Measurements from ENCODE around the gene TMTC2.

Gene TMTC2

GRCh38 chr12:82959821-82960220 is 273.1 kb downstream of the TMTC2 start:
- intact Hi-C loops (cut with DNase I), result no loop called here
- no peak for DNase-seq

GRCh38 chr12:82961835-82962234 is 275.1 kb downstream of the TMTC2 start:
- DNase-seq, result no peak
- intact Hi-C loops (cut with DNase I), result no loop called here

- intact Hi-C loops (cut with DNase I), result no loop called here
- DNase-seq, result no peak
These were observed 277.2 kb downstream of the TMTC2 start for GRCh38 chr12:82963956-82964355.

- DNase-seq, result no peak
- intact Hi-C loops (cut with DNase I), result no loop called here
These were observed 277.7 kb downstream of the TMTC2 start for GRCh38 chr12:82964446-82964845.

- intact Hi-C loops (cut with DNase I), result no loop called here
- no peak for DNase-seq
These were observed 279.4 kb downstream of the TMTC2 start for GRCh38 chr12:82966001-82966559.

- intact Hi-C loops (cut with DNase I), result no loop called here
- DNase-seq, result no peak
These were observed 282.1 kb downstream of the TMTC2 start for GRCh38 chr12:82968631-82969367.

GRCh38 chr12:82970614-82971013 is 283.9 kb downstream of the TMTC2 start:
- no peak for DNase-seq
- intact Hi-C loops (cut with DNase I), result no loop called here

- DNase-seq, result no peak
- intact Hi-C loops (cut with DNase I), result no loop called here
These were observed 284.9 kb downstream of the TMTC2 start for GRCh38 chr12:82971584-82971983.

- intact Hi-C loops (cut with DNase I), result no loop called here
- DNase-seq, result no peak
These were observed 285.9 kb downstream of the TMTC2 start for GRCh38 chr12:82972624-82973023.

- DNase-seq, result no peak
- intact Hi-C loops (cut with DNase I), result no loop called here
These were observed 286.9 kb downstream of the TMTC2 start for GRCh38 chr12:82973592-82973991.

- no peak for DNase-seq
- intact Hi-C loops (cut with DNase I), result no loop called here
These were observed 294.4 kb downstream of the TMTC2 start for GRCh38 chr12:82981150-82981549.

GRCh38 chr12:82994117-82994516 is 307.4 kb downstream of the TMTC2 start:
- intact Hi-C loops (cut with DNase I), result no loop called here
- DNase-seq, result no peak

- intact Hi-C loops (cut with DNase I), result no loop called here
- DNase-seq, result no peak
These were observed 309.6 kb downstream of the TMTC2 start for GRCh38 chr12:82996168-82996812.

GRCh38 chr12:82998509-82998908 is 311.8 kb downstream of the TMTC2 start:
- DNase-seq, result no peak
- intact Hi-C loops (cut with DNase I), result no loop called here

- intact Hi-C loops (cut with DNase I), result no loop called here
- no peak for DNase-seq
These were observed 316.3 kb downstream of the TMTC2 start for GRCh38 chr12:83003026-83003425.

GRCh38 chr12:83005534-83006197 is 319.0 kb downstream of the TMTC2 start:
- intact Hi-C loops (cut with DNase I), result no loop called here
- no peak for DNase-seq

GRCh38 chr12:83008703-83009102 is 322.0 kb downstream of the TMTC2 start:
- DNase-seq, result no peak
- intact Hi-C loops (cut with DNase I), result no loop called here

- DNase-seq, result no peak
- intact Hi-C loops (cut with DNase I), result no loop called here
These were observed 323.6 kb downstream of the TMTC2 start for GRCh38 chr12:83010169-83010804.

GRCh38 chr12:83015390-83016217 is 328.9 kb downstream of the TMTC2 start:
- peak in 1 of 42 donors; percentile 4 for DNase-seq

More at GRCh38 chr12:83015390-83016217, 328.9 kb downstream of the TMTC2 start:
- intact Hi-C loops (cut with DNase I), result no loop called here

All from head of caudate nucleus (tissue), 42 donors.